Prostate gland (tissue), 2 donors: Measurements from ENCODE around the gene ARPIN. TPM values are rescaled to one million over a fixed set of nuclear protein-coding genes. Genes with fewer than 3 reads are reported as not detected.
A peak's percentile ranks its signal among the peaks of the same experiment; 100 is the strongest.

Source experiments
- DNase-seq: peaks from one replicate; pipeline ENCODE4 v3.0.0-alpha.2; 2019; ENCODE audit warnings: low spot score
- H3K27ac ChIP-seq, 2 donors: fragments of 200-600 bp; sonication (generic); 2 replicates each; pipeline ENCODE4 v1.5.1; 2017 to 2019
- H3K27me3 ChIP-seq: fragments of 200-600 bp; sonication (generic); replicated peaks from 2 replicates; pipeline ENCODE4 v1.5.1; 2019; ENCODE audit not compliant: insufficient read depth
- H3K36me3 ChIP-seq, 2 donors: fragments of 200-600 bp; sonication (generic); 1 replicate in 1 of 2; 2 replicates in 1 of 2; pipeline versions ENCODE4 v1.5.1 to v1.8.1; 2017 to 2019
- H3K4me1 ChIP-seq: fragments of 200-600 bp; sonication (generic); replicated peaks from 2 replicates; pipeline ENCODE4 v1.5.1; 2019
- H3K4me3 ChIP-seq, 2 donors: fragments of 200-600 bp; sonication (generic); 2 replicates each; pipeline ENCODE4 v1.5.1; 2017 to 2019
- H3K9me3 ChIP-seq: fragments of 200-600 bp; sonication (generic); 2 replicates; pipeline ENCODE4 v1.5.1; 2017
- CTCF ChIP-seq, 4 experiments: fragments of 200-600 bp in 2 of 4; fragments of 450-650 bp in 2 of 4; sonication (generic) in 2 of 4; IDR thresholded peaks; 1 replicate in 3 of 4; 2 replicates in 1 of 4; pipeline ENCODE4 v1.5.1; 2016 to 2019; ENCODE audit warnings: antibody characterized with exemption in 4 of 4, mild to moderate bottlenecking in 2 of 4, moderate library complexity in 2 of 4
- POLR2A ChIP-seq: fragments of 450-650 bp; IDR thresholded peaks from one replicate; pipeline ENCODE4 v1.6.1; 2016; ENCODE audit warnings: antibody characterized with exemption, mild to moderate bottlenecking
- POLR2AphosphoS5 ChIP-seq: sonication (generic); formaldehyde crosslinking; IDR thresholded peaks from one replicate; pipeline ENCODE4 v1.6.1; 2017; ENCODE audit warnings: antibody characterized with exemption
- WGBS: methylation state at CpG from one replicate; pipeline ENCODE4 v1.1.5; 2018; 5-methylcytosine and 5-hydroxymethylcytosine counted together
- intact Hi-C: fragments of 100-400 bp; cut with DNase I; formaldehyde crosslinking; loops from one replicate; pipeline ENCODE4 v1.14.2; 2022
- total RNA-seq, 2 donors: library from RNA; depleted of rRNA; stranded (reverse); fragments of >200 nt; gene quantifications; one replicate each; pipeline ENCODE4 v1.1.0, GENCODE V29; 2016

The ARPIN gene
- total RNA-seq, 2 donors from 2014 or later: 18.7 to 39.5 TPM

GRCh38 chr15:89910891-89911626 is 1.7 kb downstream of the ARPIN start:
- no peak overlapping the region for H3K4me3 ChIP-seq
- DNase-seq: no peak
- TF ChIP-seq POLR2AphosphoS5: no peak
- no peak for TF ChIP-seq CTCF (IDR thresholded peaks at IDR 0.05)
- no peak for TF ChIP-seq POLR2A
- no peaks in the 10 kb centered on the region for H3K36me3 ChIP-seq
- H3K27ac ChIP-seq: peak overlapping the region in 1 of 2 donors; percentile 87
- H3K4me1 ChIP-seq: no peaks in the 10 kb centered on the region
- 85% methylated on average over 6 of the region's 6 CpGs for WGBS
- H3K27me3 ChIP-seq: no peaks in the 10 kb centered on the region
- intact Hi-C loops: no loop called here
- no peaks in the 10 kb centered on the region for H3K9me3 ChIP-seq

- no peaks in the 10 kb centered on the region for H3K4me1 ChIP-seq
- 44% methylated on average over 1 of the region's 2 CpGs for WGBS
- no peaks in the 10 kb centered on the region for H3K36me3 ChIP-seq
- intact Hi-C loops: loop anchor here (10.0 kb wide), 1 partner anchor 305 kb away; no protein-coding TSS in a partner anchor
- no peaks in the 10 kb centered on the region for H3K9me3 ChIP-seq
- H3K4me3 ChIP-seq: no peak overlapping the region
- DNase-seq: no peak
- H3K27ac ChIP-seq: no peak overlapping the region
- H3K27me3 ChIP-seq: no peaks in the 10 kb centered on the region
- TF ChIP-seq CTCF (IDR thresholded peaks at IDR 0.05) (no peak), POLR2AphosphoS5 (no peak), POLR2A (no peak)
Observed at GRCh38 chr15:89909611-89910010, 3.1 kb downstream of the ARPIN start.

GRCh38 chr15:89908226-89908625 is 4.5 kb downstream of the ARPIN start:
- Histone ChIP-seq H3K27me3 (no peaks in the 10 kb centered on the region), H3K9me3 (no peaks in the 10 kb centered on the region), H3K4me3 (no peak overlapping the region), H3K27ac (no peak overlapping the region), H3K36me3 (peaks cover 0 to 7% of the 10 kb centered on the region in 2 donors), H3K4me1 (no peaks in the 10 kb centered on the region)
- TF ChIP-seq POLR2AphosphoS5: no peak
- TF ChIP-seq POLR2A: no peak
- TF ChIP-seq CTCF (IDR thresholded peaks at IDR 0.05): no peak
- intact Hi-C loops: loop anchor here (10.0 kb wide), 1 partner anchor 307 kb away; no protein-coding TSS in a partner anchor
- no peak for DNase-seq
- WGBS: 89% methylated on average over 16 of the region's 16 CpGs

- Histone ChIP-seq H3K9me3 (no peaks in the 10 kb centered on the region), H3K4me1 (no peaks in the 10 kb centered on the region), H3K27ac (no peak overlapping the region), H3K27me3 (no peaks in the 10 kb centered on the region), H3K36me3 (peaks cover 0 to 8% of the 10 kb centered on the region in 2 donors), H3K4me3 (no peak overlapping the region)
- 93% methylated on average over 7 of the region's 7 CpGs for WGBS
- no peak for DNase-seq
- TF ChIP-seq POLR2A (no peak), POLR2AphosphoS5 (no peak), CTCF (IDR thresholded peaks at IDR 0.05) (no peak)
- intact Hi-C loops: loop anchor here (10.0 kb wide), 1 partner anchor 308 kb away; no protein-coding TSS in a partner anchor
Observed at GRCh38 chr15:89907289-89907688, 5.5 kb downstream of the ARPIN start.

- H3K9me3 ChIP-seq: no peaks in the 10 kb centered on the region
- DNase-seq: no peak
- 91% methylated on average over 5 of the region's 5 CpGs for WGBS
- H3K36me3 ChIP-seq: peaks cover 3 to 8% of the 10 kb centered on the region in 2 donors
- H3K4me1 ChIP-seq: no peaks in the 10 kb centered on the region
- no peak overlapping the region for H3K27ac ChIP-seq
- TF ChIP-seq CTCF (IDR thresholded peaks at IDR 0.05) (no peak), POLR2AphosphoS5 (no peak), POLR2A (no peak)
- intact Hi-C loops: loop anchor here (10.0 kb wide), 1 partner anchor 309 kb away; no protein-coding TSS in a partner anchor
- H3K27me3 ChIP-seq: no peaks in the 10 kb centered on the region
- H3K4me3 ChIP-seq: no peak overlapping the region
Observed at GRCh38 chr15:89905846-89906378, 6.8 kb downstream of the ARPIN start.
